HL-60 (cell line): ENCODE results near the gene WDR7.

ENCODE experiments used
- DNase-seq, 2 experiments: peaks; one replicate each; pipeline ENCODE4 v3.0.0-alpha.2; 2010 to 2020; ENCODE audit warnings: low read depth in 1 of 2, low spot score in 1 of 2
- H3K27ac ChIP-seq: fragments of 250-450 bp; sonication (Bioruptor Pico); replicated peaks from 2 replicates; pipeline ENCODE4 v1.5.1; 2020; ENCODE audit warnings: mild to moderate bottlenecking, moderate library complexity
- H3K27me3 ChIP-seq: fragments of 250-450 bp; sonication (Bioruptor Pico); 2 replicates; pipeline ENCODE4 v1.5.1; 2021; ENCODE audit warnings: mild to moderate bottlenecking, moderate library complexity; ENCODE audit not compliant: insufficient read depth, poor library complexity, severe bottlenecking
- H3K4me3 ChIP-seq: replicated peaks from 2 replicates; pipeline ENCODE4 v1.5.1; 2011; ENCODE audit warnings: mild to moderate bottlenecking, control low read depth, low read length; ENCODE audit not compliant: insufficient read depth
- GABPA ChIP-seq: IDR thresholded peaks from 2 replicates; pipeline ENCODE4 v1.6.1; 2012; ENCODE audit warnings: low read depth
- POLR2AphosphoS5 ChIP-seq: IDR thresholded peaks from 2 replicates; pipeline ENCODE4 v1.6.1; 2012; ENCODE audit warnings: low read depth
- SPI1 ChIP-seq: IDR thresholded peaks from 2 replicates; pipeline ENCODE4 v1.6.1; 2012; ENCODE audit warnings: low read depth, mild to moderate bottlenecking, borderline replicate concordance
- TF ChIP-seq, protein P1 (sequence below): IDR thresholded peaks from one replicate; pipeline ENCODE4 v1.5.1; 2011; ENCODE audit warnings: low read length, control low read depth, inconsistent platforms; ENCODE audit not compliant: insufficient read depth
- TF ChIP-seq, protein P2 (sequence below): IDR thresholded peaks from 2 replicates; pipeline ENCODE4 v1.6.1; 2012; ENCODE audit warnings: low read depth; ENCODE audit not compliant: insufficient replicate concordance

The WDR7 gene

DNA sequence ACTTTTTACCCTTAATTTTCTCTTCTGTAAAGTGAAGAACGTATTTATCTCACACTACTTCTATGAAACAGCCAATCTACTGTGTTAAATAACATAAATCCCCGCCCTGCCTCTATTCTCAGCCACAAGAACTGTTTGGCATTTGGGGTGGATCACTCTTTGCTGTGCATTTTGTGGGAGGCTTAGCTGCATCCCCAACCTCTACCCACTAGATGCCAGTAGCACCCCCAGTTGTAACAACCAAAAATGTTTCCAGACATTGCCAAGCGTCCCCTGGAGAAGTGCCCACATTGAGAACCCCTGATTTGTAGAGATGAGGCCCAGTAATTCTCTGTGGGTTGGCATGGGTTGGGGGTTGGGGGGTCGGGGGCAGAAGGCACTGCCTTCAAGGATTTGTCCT lies 401.0 kb downstream of the WDR7 start:
- DNase-seq: no peak
- TF ChIP-seq GABPA: no peak
- TF ChIP-seq, protein P1, sequence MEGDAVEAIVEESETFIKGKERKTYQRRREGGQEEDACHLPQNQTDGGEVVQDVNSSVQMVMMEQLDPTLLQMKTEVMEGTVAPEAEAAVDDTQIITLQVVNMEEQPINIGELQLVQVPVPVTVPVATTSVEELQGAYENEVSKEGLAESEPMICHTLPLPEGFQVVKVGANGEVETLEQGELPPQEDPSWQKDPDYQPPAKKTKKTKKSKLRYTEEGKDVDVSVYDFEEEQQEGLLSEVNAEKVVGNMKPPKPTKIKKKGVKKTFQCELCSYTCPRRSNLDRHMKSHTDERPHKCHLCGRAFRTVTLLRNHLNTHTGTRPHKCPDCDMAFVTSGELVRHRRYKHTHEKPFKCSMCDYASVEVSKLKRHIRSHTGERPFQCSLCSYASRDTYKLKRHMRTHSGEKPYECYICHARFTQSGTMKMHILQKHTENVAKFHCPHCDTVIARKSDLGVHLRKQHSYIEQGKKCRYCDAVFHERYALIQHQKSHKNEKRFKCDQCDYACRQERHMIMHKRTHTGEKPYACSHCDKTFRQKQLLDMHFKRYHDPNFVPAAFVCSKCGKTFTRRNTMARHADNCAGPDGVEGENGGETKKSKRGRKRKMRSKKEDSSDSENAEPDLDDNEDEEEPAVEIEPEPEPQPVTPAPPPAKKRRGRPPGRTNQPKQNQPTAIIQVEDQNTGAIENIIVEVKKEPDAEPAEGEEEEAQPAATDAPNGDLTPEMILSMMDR: no peak
- TF ChIP-seq SPI1: no peak
- TF ChIP-seq POLR2AphosphoS5: no peak
- TF ChIP-seq, protein P2, sequence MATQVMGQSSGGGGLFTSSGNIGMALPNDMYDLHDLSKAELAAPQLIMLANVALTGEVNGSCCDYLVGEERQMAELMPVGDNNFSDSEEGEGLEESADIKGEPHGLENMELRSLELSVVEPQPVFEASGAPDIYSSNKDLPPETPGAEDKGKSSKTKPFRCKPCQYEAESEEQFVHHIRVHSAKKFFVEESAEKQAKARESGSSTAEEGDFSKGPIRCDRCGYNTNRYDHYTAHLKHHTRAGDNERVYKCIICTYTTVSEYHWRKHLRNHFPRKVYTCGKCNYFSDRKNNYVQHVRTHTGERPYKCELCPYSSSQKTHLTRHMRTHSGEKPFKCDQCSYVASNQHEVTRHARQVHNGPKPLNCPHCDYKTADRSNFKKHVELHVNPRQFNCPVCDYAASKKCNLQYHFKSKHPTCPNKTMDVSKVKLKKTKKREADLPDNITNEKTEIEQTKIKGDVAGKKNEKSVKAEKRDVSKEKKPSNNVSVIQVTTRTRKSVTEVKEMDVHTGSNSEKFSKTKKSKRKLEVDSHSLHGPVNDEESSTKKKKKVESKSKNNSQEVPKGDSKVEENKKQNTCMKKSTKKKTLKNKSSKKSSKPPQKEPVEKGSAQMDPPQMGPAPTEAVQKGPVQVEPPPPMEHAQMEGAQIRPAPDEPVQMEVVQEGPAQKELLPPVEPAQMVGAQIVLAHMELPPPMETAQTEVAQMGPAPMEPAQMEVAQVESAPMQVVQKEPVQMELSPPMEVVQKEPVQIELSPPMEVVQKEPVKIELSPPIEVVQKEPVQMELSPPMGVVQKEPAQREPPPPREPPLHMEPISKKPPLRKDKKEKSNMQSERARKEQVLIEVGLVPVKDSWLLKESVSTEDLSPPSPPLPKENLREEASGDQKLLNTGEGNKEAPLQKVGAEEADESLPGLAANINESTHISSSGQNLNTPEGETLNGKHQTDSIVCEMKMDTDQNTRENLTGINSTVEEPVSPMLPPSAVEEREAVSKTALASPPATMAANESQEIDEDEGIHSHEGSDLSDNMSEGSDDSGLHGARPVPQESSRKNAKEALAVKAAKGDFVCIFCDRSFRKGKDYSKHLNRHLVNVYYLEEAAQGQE: no peak
- H3K27me3 ChIP-seq: no peaks in the 10 kb centered on the region
- H3K4me3 ChIP-seq: no peak overlapping the region
- H3K27ac ChIP-seq: no peak overlapping the region

DNA sequence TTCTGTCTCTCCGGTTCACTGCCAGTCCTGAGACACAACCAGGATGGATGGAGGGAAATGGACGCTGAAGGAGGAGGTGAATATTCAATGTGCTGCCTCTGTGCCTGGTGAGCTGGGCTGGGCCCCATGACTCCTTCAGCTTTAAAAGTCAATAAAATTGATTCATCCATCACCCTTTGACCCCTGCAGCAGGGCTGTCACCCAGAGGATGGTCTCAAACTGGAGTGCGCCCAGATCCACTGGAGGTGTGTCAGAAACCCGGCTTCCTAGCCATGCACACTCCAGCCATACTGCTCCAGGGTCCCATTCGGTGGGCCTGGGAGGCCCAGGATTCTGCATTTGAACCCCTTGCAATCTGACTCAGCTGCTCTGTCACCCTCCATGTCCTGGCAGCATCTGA lies 401.6 kb downstream of the WDR7 start:
- no peak overlapping the region for H3K4me3 ChIP-seq
- H3K27ac ChIP-seq: no peak overlapping the region
- no peak for DNase-seq
- H3K27me3 ChIP-seq: no peaks in the 10 kb centered on the region
- TF ChIP-seq, protein P1: no peak
- no peak for TF ChIP-seq GABPA
- no peak for TF ChIP-seq POLR2AphosphoS5
- TF ChIP-seq SPI1: no peak
- TF ChIP-seq, protein P2: no peak

DNA sequence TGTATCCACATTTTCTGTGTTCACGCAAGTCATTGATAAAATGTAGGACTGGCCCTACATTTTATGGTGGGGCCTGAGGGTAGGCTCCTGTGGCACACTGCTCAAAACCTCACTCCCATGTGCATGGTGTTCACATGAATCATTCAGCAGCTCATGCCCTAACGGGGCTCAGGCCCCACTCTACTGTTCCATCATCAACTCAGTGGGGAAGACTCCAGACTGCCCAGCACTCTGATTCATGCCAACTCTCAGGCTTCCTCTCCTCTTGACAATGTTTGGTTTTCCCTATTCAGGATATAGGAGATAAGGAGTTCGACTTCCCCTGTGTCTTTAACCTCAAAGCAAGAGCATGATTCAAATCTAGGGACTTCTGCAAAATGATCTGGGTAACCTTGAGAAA lies 403.7 kb downstream of the WDR7 start:
- Histone ChIP-seq H3K4me3 (no peak overlapping the region), H3K27ac (no peak overlapping the region), H3K27me3 (no peaks in the 10 kb centered on the region)
- TF ChIP-seq POLR2AphosphoS5: no peak
- TF ChIP-seq SPI1: no peak
- TF ChIP-seq, protein P2: no peak
- no peak for TF ChIP-seq GABPA
- TF ChIP-seq, protein P1: no peak
- DNase-seq: no peak
